ENCODE results near the gene HS3ST4. TPM values are rescaled to one million over a fixed set of nuclear protein-coding genes. Genes with fewer than 3 reads are reported as not detected.

The HS3ST4 gene
- total RNA-seq = 2.1 TPM

GRCh38 chr16:25691519-25692091 is at the start of gene HS3ST4:
Gene HS3ST4, plus strand, starts transcription at chr16:25691959.
- no peak for ATAC-seq

GRCh38 chr16:25643633-25644032 is 48.1 kb upstream of the HS3ST4 start:
- ATAC-seq = peak; percentile 87

GRCh38 chr16:25656639-25657038 is 35.1 kb upstream of the HS3ST4 start:
- ATAC-seq = no peak

GRCh38 chr16:25676820-25677219 is 14.9 kb upstream of the HS3ST4 start:
- no peak for ATAC-seq

- ATAC-seq = no peak
These were observed 12.2 kb upstream of the HS3ST4 start for GRCh38 chr16:25679511-25679910.

- no peak for ATAC-seq
These were observed 2.5 kb upstream of the HS3ST4 start for GRCh38 chr16:25689137-25689836.

GRCh38 chr16:25690552-25691143 is 1.1 kb upstream of the HS3ST4 start:
- no peak for ATAC-seq

- no peak for ATAC-seq
These were observed 587 bp downstream of the HS3ST4 start for GRCh38 chr16:25692351-25692741.

- no peak for ATAC-seq
These were observed 1.2 kb downstream of the HS3ST4 start for GRCh38 chr16:25692742-25693508.

- ATAC-seq = no peak
These were observed 1.9 kb downstream of the HS3ST4 start for GRCh38 chr16:25693631-25694030.

GRCh38 chr16:25699069-25699468 is 7.3 kb downstream of the HS3ST4 start:
- no peak for ATAC-seq

GRCh38 chr16:25700547-25700946 is 8.8 kb downstream of the HS3ST4 start:
- ATAC-seq = no peak

- ATAC-seq = no peak
These were observed 15.8 kb downstream of the HS3ST4 start for GRCh38 chr16:25707553-25707952.

GRCh38 chr16:25707982-25708583 is 16.3 kb downstream of the HS3ST4 start:
- no peak for ATAC-seq

GRCh38 chr16:25709213-25709612 is 17.5 kb downstream of the HS3ST4 start:
- ATAC-seq = no peak

- peak; percentile 39 for ATAC-seq
These were observed 22.2 kb downstream of the HS3ST4 start for GRCh38 chr16:25713785-25714570.

- no peak for ATAC-seq
These were observed 24.4 kb downstream of the HS3ST4 start for GRCh38 chr16:25716186-25716585.

GRCh38 chr16:25721439-25721838 is 29.7 kb downstream of the HS3ST4 start:
- no peak for ATAC-seq

- no peak for ATAC-seq
These were observed 34.8 kb downstream of the HS3ST4 start for GRCh38 chr16:25726430-25727098.

GRCh38 chr16:25729188-25729915 is 37.6 kb downstream of the HS3ST4 start:
- no peak for ATAC-seq

GRCh38 chr16:25730396-25730795 is 38.6 kb downstream of the HS3ST4 start:
- ATAC-seq = no peak
